WERI-Rb-1 (cell line): ENCODE data around the gene STPG1.

Experiments used
- DNase-seq: peaks from one replicate; pipeline ENCODE4 v3.0.0-alpha.2; 2020
- H3K27ac ChIP-seq: fragments of 250-450 bp; sonication (Bioruptor Pico); 2 replicates; pipeline ENCODE4 v1.5.1; 2020; ENCODE audit warnings: mild to moderate bottlenecking, moderate library complexity
- H3K27me3 ChIP-seq: fragments of 250-450 bp; sonication (Bioruptor Pico); 2 replicates; pipeline ENCODE4 v1.5.1; 2021; ENCODE audit warnings: mild to moderate bottlenecking, low read depth, moderate library complexity; ENCODE audit not compliant: insufficient read depth, severe bottlenecking
- H3K36me3 ChIP-seq: fragments of 250-450 bp; sonication (Bioruptor Pico); 2 replicates; pipeline ENCODE4 v1.5.1; 2020; ENCODE audit warnings: mild to moderate bottlenecking, moderate library complexity
- H3K4me3 ChIP-seq: 2 replicates; pipeline ENCODE4 v1.5.1; 2011; ENCODE audit warnings: low read depth, mild to moderate bottlenecking, control low read depth, low read length
- H3K9me3 ChIP-seq: fragments of 250-450 bp; sonication (Bioruptor Pico); 2 replicates; pipeline ENCODE4 v1.5.1; 2021; ENCODE audit warnings: mild to moderate bottlenecking, moderate library complexity; ENCODE audit not compliant: severe bottlenecking
- CTCF ChIP-seq: IDR thresholded peaks from 2 replicates; pipeline ENCODE4 v1.5.1; 2011; ENCODE audit warnings: low read depth, mild to moderate bottlenecking, control low read depth, inconsistent platforms, low read length

The STPG1 gene

GRCh38 chr1:24381256-24381655 is 32.3 kb downstream of the STPG1 start:
- DNase-seq: no peak
- no peaks in the 10 kb centered on the region for H3K9me3 ChIP-seq

GRCh38 chr1:24380508-24380907 is 33.1 kb downstream of the STPG1 start:
- Histone ChIP-seq H3K27me3 (no peaks in the 10 kb centered on the region), H3K4me3 (no peak overlapping the region), H3K36me3 (peaks cover 11% of the 10 kb centered on the region; the same call in 1 of the 2 replicates), H3K27ac (no peak overlapping the region), H3K9me3 (no peaks in the 10 kb centered on the region)
- no peak for TF ChIP-seq CTCF
- no peak for DNase-seq

More at GRCh38 chr1:24381256-24381655, 32.3 kb downstream of the STPG1 start:
- Histone ChIP-seq H3K4me3 (no peak overlapping the region), H3K36me3 (peaks cover 11% of the 10 kb centered on the region; the same call in 1 of the 2 replicates), H3K27ac (no peak overlapping the region), H3K27me3 (no peaks in the 10 kb centered on the region)
- no peak for TF ChIP-seq CTCF

GRCh38 chr1:24379733-24380315 is 33.8 kb downstream of the STPG1 start:
- H3K27ac ChIP-seq: no peak overlapping the region
- no peaks in the 10 kb centered on the region for H3K27me3 ChIP-seq
- H3K36me3 ChIP-seq: peaks cover 11% of the 10 kb centered on the region; the same call in 1 of the 2 replicates
- no peak for DNase-seq
- no peak overlapping the region for H3K4me3 ChIP-seq
- no peak for TF ChIP-seq CTCF
- no peaks in the 10 kb centered on the region for H3K9me3 ChIP-seq

GRCh38 chr1:24374891-24375786 is 38.4 kb downstream of the STPG1 start:
- Histone ChIP-seq H3K9me3 (no peaks in the 10 kb centered on the region), H3K36me3 (0 out of 2 replicates have a peak, but pooled peaks cover 8% of the 10 kb centered on the region), H3K27me3 (no peaks in the 10 kb centered on the region), H3K4me3 (no peak overlapping the region), H3K27ac (peak overlapping the region; percentile 41)
- no peak for TF ChIP-seq CTCF
- DNase-seq: no peak

- H3K27me3 ChIP-seq: no peaks in the 10 kb centered on the region
- H3K36me3 ChIP-seq: 0 out of 2 replicates have a peak, but pooled peaks cover 4% of the 10 kb centered on the region
- peak overlapping the region; percentile 61 for H3K27ac ChIP-seq
- H3K4me3 ChIP-seq: no peak overlapping the region
- no peak for TF ChIP-seq CTCF
- no peaks in the 10 kb centered on the region for H3K9me3 ChIP-seq
- DNase-seq: no peak
Observed at GRCh38 chr1:24373710-24374109, 39.9 kb downstream of the STPG1 start.
